ENCODE measurements around the gene NSUN4. TPM values are rescaled to one million over a fixed set of nuclear protein-coding genes. Genes with fewer than 3 reads are reported as not detected.
"Not testable (repeated sequence)": the region's sequence is repeated elsewhere in the genome, so short reads cannot be mapped to it uniquely, and the experiment has no call there.

Gene NSUN4
- total RNA-seq, 2 experiments from 2014 or later = 33.6 to 37.8 TPM

DNA sequence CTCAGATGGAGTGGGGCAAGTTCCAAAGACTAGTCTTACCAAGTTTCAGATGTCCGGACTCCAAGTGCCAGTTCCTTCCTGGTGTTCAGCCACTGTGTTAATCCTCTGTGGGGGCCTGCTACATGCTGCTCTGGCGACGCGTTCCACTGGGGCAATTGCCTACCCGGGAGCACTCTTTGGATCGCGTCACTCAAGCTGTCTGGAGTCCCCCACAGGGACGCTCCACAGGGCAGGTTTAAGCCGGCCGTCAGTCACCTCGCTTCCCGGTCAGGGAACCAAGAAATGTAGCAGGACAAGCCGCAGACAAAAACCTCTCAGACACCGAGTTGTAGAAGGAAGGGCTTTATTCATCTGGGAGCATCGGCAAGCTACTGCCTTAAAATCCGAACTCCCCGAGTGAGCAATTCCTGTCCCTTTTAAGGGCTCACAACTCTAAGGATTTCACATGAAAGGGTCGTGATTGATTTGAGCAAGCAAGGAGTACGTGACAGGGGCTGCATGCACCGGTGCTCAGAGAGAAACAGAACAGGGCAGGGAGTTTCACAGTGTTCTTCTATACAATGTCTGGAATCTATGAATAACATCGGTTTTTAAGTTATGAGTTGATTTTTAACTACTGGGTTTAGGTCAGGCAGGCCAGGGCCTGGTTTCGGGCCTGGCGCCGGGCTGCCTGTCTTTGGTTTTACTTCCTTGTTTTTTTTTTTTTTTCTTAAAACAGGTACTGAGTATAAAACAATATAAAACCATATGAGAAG, 8.6 kb upstream of the NSUN4 start:
- H3K27me3 Mint-ChIP-seq (ENCODE audit: low read depth); H3K36me3 Mint-ChIP-seq (ENCODE audit: low read depth); H3K4me3 Mint-ChIP-seq; H3K27ac Mint-ChIP-seq; DNase-seq; intact Hi-C loops (cut with micrococcal nuclease); H3K9me3 Mint-ChIP-seq; CTCF ChIA-PET; H3K4me1 Mint-ChIP-seq (ENCODE audit: low read depth): not testable (repeated sequence)

DNA sequence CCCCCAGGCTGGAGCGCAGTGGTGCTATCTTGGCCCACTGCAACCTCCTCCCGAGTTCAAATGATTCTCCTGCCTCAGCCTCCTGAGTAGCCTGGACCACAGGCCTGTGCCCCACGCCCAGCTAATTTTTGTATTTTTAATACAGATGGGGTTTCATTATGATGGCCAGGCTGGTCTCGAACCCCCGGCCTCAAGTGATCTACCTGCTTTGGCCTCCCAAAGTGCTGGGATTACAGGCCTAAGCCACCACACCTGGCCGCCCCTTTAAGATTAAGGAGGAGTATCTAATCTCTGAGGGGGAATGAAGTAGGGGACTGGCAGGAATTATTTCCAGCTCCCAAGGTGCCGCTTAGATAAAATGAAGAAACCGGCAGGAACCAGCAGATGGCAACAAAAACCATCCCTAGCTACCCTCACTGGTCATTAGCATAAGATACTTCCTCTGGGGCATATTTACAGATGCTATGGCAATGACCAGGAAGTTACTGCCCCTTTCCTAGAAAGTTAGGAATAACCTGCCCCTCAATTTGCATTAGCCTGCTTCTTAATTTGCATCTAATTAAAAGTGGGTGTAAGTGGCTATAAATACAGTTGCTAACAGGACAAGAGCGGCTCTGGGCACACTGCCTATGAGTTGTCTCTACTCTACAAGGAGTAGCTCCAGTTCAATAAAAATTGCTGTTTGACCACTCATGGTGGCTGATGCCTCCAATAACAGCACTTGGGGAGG, 7.1 kb upstream of the NSUN4 start:
- Mint-ChIP-seq H3K4me1 (ENCODE audit: low read depth) (no peaks in the 10 kb centered on the region), H3K9me3 (no peaks in the 10 kb centered on the region), H3K27ac (no peak overlapping the region), H3K4me3 (no peak overlapping the region), H3K27me3 (ENCODE audit: low read depth) (no peaks in the 10 kb centered on the region), H3K36me3 (ENCODE audit: low read depth) (no peaks in the 10 kb centered on the region)
- DNase-seq = no peak
- intact Hi-C loops (cut with micrococcal nuclease) = no loop called here
- CTCF ChIA-PET = interaction anchor here (0.6 to 3.2 kb wide), 5 partner anchors 12 to 65 kb away, joined by 3 to 9 read pairs (median 4); partner anchors contain the start of genes LRRC41 and UQCRH

DNA sequence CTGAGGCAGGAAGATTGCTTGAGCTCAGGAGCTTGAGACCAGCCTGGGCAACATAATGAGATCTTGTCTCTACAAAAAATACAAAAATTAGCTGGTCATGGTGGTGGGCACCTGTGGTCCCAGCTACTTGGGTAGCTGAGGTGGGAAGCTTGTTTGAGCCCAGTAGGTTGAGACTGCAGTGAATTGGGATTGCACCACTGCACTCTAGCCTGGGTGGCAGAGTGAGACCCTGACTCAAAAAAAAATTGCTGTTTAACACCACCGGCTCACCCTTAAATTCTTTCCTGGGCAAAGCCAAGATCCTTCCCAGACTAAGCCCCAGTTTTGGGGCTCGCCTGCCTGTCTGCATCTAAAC, 6.6 kb upstream of the NSUN4 start:
- no peak for DNase-seq
- H3K4me1 Mint-ChIP-seq (ENCODE audit: low read depth) = no peaks in the 10 kb centered on the region
- H3K27me3 Mint-ChIP-seq (ENCODE audit: low read depth) = no peaks in the 10 kb centered on the region
- CTCF ChIA-PET = interaction anchor here (0.6 to 3.2 kb wide), 4 partner anchors 12 to 30 kb away, joined by 3 to 9 read pairs (median 4); partner anchors contain the start of genes LRRC41 and UQCRH
- H3K4me3 Mint-ChIP-seq = no peak overlapping the region
- H3K27ac Mint-ChIP-seq = no peak overlapping the region
- H3K9me3 Mint-ChIP-seq = no peaks in the 10 kb centered on the region
- H3K36me3 Mint-ChIP-seq (ENCODE audit: low read depth) = no peaks in the 10 kb centered on the region
- intact Hi-C loops (cut with micrococcal nuclease) = no loop called here

DNA sequence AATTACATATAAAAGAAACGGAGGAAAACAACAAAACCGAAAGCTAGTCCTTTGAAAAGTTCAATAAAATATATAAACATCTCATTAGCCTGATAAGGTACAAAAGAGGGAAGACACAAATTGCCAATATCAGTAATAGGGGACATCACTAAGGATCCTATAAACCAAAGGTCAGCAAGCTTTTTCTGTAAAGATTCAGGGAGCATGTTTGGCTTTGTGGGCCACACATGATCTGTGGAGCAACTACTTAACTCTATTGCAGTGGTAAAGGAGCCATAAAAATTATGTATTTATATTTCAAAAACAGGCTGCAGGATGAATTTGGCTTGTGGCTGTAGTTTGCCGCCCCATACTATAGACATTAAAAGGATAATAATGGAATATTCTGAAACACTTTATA, 5.5 kb upstream of the NSUN4 start:
- H3K27ac Mint-ChIP-seq = no peak overlapping the region
- peaks cover 5% of the 10 kb centered on the region for H3K4me1 Mint-ChIP-seq (ENCODE audit: low read depth)
- H3K9me3 Mint-ChIP-seq = no peaks in the 10 kb centered on the region
- CTCF ChIA-PET = interaction anchor here (0.6 to 3.2 kb wide), 3 partner anchors 11 to 16 kb away, joined by 3 to 9 read pairs (median 7); no protein-coding TSS in a partner anchor
- no peaks in the 10 kb centered on the region for H3K36me3 Mint-ChIP-seq (ENCODE audit: low read depth)
- intact Hi-C loops (cut with micrococcal nuclease) = no loop called here
- DNase-seq = no peak
- no peaks in the 10 kb centered on the region for H3K27me3 Mint-ChIP-seq (ENCODE audit: low read depth)
- no peak overlapping the region for H3K4me3 Mint-ChIP-seq

DNA sequence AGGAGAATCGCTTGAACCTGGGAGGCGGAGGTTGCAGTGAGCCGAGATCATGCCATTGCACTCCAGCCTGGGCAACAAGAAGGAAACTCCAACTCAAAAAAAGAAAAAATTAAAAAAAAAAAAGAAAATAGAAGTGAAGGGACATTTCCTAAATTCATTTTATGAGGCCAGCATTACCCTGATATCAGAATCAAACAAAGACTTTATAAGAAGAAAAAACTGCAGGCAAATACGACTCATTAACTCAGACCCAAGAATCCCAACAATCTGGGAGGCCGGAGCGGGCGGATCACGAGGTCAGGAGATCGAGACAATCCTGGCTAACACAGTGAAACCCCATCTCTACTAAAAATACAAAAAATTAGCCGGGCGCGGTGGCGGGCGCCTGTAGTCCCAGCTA, 3.2 kb upstream of the NSUN4 start:
- H3K36me3 Mint-ChIP-seq (ENCODE audit: low read depth) = peaks cover 14% of the 10 kb centered on the region
- H3K9me3 Mint-ChIP-seq; H3K27ac Mint-ChIP-seq; H3K4me3 Mint-ChIP-seq; H3K27me3 Mint-ChIP-seq (ENCODE audit: low read depth); DNase-seq; intact Hi-C loops (cut with micrococcal nuclease): not testable (repeated sequence)
- CTCF ChIA-PET = interaction anchor here (0.7 kb wide), 2 partner anchors 23 to 27 kb away, joined by 3 read pairs; no protein-coding TSS in a partner anchor
- peaks cover 23% of the 10 kb centered on the region for H3K4me1 Mint-ChIP-seq (ENCODE audit: low read depth)

DNA sequence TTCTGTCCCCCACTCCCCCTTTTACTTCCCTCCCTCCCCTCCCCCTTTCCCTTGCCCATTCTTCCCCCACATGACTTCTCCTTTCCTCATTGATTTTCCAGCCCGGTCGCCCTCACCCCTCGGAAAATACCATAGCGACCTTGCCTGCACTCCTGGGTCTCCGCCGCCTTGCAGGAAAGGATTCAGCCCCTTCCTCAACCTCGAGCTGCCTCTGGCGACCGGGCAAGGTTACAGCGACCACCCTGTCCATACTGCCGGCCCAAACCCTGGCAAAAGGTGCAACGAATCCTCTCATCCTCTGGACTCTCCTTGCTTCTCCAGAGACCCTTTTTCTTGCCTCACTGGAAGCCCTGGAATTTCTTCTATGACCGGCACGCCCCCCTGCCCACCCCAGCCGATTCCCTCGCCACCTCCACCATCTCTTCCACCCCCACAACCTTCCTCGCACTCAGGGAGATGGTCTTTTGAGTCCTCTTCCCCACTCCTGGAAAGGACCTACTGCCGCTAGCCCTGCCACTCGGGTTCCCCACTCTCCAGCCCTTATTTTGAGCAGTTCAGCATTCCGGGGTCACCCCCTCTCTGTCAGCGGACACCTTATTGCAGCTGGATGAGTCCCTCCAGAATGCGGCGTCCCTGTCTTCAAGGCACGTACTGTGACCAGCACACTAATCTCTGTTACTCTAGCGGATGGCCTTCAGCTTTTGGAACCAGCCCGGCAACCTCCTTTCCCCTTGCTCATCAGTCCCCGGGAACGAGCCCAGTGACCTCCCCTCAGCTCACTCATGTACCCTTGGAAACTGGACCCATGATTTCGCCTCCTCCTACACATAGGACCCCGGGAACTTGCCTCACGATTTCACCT, 846 bp downstream of the NSUN4 start:
- H3K4me1 Mint-ChIP-seq (ENCODE audit: low read depth) = peaks cover 51% of the 10 kb centered on the region
- no peaks in the 10 kb centered on the region for H3K27me3 Mint-ChIP-seq (ENCODE audit: low read depth)
- H3K9me3 Mint-ChIP-seq = no peaks in the 10 kb centered on the region
- no peak for DNase-seq
- CTCF ChIA-PET = interaction anchor here (0.6 to 2.1 kb wide), 6 partner anchors 9 to 97 kb away, joined by 3 to 7 read pairs (median 3); partner anchors contain the start of genes LRRC41 and UQCRH
- H3K36me3 Mint-ChIP-seq (ENCODE audit: low read depth) = peaks cover 38% of the 10 kb centered on the region
- H3K4me3 Mint-ChIP-seq = peak overlapping the region; percentile 99
- intact Hi-C loops (cut with micrococcal nuclease) = loop anchor here (5.0 to 10.0 kb wide), 2 partner anchors 307 to 971 kb away; partner anchors contain the start of gene STIL
- peak overlapping the region; percentile 100 for H3K27ac Mint-ChIP-seq

DNA sequence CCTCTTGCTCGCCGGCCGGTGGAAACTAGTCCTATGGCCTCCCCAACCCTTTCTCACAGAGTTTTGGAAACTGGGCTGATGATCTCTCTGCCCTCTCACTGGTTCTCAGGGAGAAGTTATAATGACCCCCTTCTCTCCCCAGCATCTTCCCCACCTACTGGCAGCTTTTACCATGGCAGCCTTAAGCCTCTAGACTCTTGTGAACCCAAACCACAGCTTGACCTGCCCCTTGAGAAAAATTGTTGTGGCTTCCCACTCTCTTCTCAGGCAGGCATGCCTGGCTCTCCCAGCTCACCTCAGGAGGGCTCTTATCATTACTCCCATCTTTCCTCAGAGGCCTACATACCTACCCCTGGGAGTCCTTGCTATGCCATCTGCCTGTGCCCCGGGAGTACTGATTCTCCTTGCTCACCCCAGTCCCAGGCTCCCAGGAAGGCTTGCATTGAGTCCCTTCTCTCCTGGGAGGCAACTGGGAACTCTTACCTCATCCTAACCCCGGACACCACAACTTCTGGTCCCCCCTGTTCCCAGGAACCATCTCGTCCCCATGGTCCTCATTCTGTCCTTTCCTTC, 1.6 kb downstream of the NSUN4 start:
- Mint-ChIP-seq H3K36me3 (ENCODE audit: low read depth) (peaks cover 45% of the 10 kb centered on the region), H3K27me3 (ENCODE audit: low read depth) (no peaks in the 10 kb centered on the region), H3K27ac (peak overlapping the region; percentile 100), H3K4me1 (ENCODE audit: low read depth) (peaks cover 55% of the 10 kb centered on the region), H3K4me3 (peak overlapping the region; percentile 99), H3K9me3 (no peaks in the 10 kb centered on the region)
- CTCF ChIA-PET = interaction anchor here (0.5 to 0.8 kb wide), 2 partner anchors 39 to 307 kb away, joined by 3 to 4 read pairs; partner anchors contain the start of genes LRRC41 and UQCRH
- DNase-seq = no peak
- intact Hi-C loops (cut with micrococcal nuclease) = loop anchor here (5.0 to 10.0 kb wide), 2 partner anchors 307 to 970 kb away; partner anchors contain the start of gene STIL

DNA sequence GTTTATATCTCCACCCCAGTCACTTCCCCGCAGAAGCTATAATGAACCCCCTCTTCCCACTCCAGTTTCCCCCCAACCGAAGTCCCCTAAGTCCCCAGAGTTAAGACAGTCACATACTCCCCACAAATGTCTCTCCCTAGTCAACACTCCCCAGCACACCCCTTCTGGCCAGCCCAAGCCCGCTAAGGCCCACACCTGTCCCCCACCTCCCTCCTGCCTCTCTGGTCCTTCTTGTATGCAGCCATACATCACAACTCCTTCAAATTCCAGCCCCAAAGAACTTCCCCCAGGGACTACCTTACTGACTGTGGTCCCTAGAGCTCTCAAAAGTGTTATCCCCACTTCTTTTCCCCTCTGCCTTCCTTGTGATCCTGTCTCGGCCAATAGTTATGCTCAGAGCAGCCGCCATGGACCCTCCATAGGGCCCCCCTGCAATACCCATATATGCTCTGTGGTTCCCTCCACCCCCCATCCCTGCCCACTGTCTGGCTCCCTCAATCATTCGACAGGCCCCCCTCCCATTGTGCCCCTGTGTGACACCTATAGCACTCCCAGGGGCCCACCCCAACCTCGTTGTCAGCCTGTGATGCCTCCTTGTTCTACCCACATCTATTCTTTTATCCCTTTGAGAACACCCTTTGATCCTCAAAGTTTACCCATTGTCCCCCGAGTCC, 2.2 kb downstream of the NSUN4 start:
- Mint-ChIP-seq H3K4me3 (peak overlapping the region; percentile 99), H3K27me3 (ENCODE audit: low read depth) (no peaks in the 10 kb centered on the region), H3K4me1 (ENCODE audit: low read depth) (peaks cover 59% of the 10 kb centered on the region), H3K27ac (peak overlapping the region; percentile 100), H3K36me3 (ENCODE audit: low read depth) (peaks cover 51% of the 10 kb centered on the region), H3K9me3 (no peaks in the 10 kb centered on the region)
- CTCF ChIA-PET = interaction anchor here (0.5 kb wide), 1 partner anchor 306 kb away, joined by 4 read pairs; no protein-coding TSS in a partner anchor
- intact Hi-C loops (cut with micrococcal nuclease) = loop anchor here (5.0 to 10.0 kb wide), 2 partner anchors 308 to 969 kb away; partner anchors contain the start of gene STIL
- no peak for DNase-seq

DNA sequence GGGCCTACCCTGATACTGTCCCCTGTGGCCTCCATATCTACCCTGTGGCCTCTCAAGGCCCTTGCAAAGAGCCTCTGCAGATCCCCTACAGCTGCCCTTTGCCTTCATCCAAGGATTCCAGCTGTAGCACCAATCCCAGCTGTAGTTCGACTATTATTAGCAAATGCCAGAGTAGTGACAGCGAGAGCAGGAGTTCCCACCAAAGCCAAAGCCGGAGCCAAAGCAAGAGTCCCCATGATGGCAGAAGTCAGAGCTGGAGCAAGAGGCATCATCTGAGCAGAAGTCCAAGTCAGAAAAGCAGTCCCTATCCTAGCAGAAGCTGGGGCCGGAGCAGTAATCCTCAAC, 2.7 kb downstream of the NSUN4 start:
- Mint-ChIP-seq H3K27ac (peak overlapping the region; percentile 9), H3K4me3 (peak overlapping the region; percentile 10), H3K9me3 (no peaks in the 10 kb centered on the region), H3K36me3 (ENCODE audit: low read depth) (peaks cover 56% of the 10 kb centered on the region), H3K4me1 (ENCODE audit: low read depth) (peaks cover 64% of the 10 kb centered on the region), H3K27me3 (ENCODE audit: low read depth) (no peaks in the 10 kb centered on the region)
- no peak for DNase-seq
- CTCF ChIA-PET = interaction anchor here (0.6 kb wide), 1 partner anchor 539 kb away, joined by 5 read pairs; no protein-coding TSS in a partner anchor
- intact Hi-C loops (cut with micrococcal nuclease) = loop anchor here (5.0 to 10.0 kb wide), 2 partner anchors 309 to 969 kb away; partner anchors contain the start of gene STIL

DNA sequence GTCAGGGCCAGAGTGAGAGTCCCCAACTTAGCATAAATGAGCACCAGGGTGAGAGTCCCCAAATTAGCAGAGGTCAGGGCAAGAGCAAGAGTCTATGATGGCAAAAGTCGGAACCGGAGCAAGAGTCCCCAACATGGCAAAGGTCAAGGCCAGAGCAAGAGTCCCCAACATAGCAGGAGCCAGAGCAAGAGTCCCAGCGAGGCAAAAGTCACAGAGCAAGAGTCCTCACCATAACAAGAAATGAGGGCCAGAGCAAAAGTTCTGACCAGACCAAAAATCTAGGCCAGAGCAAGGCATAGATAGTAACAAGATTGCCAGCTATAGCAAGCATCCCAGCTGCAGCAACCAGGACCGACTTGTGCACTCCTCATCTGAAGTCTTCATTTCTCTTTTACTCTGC, 3.1 kb downstream of the NSUN4 start:
- Mint-ChIP-seq H3K4me3 (no peak overlapping the region), H3K4me1 (ENCODE audit: low read depth) (peaks cover 64% of the 10 kb centered on the region), H3K27me3 (ENCODE audit: low read depth) (no peaks in the 10 kb centered on the region), H3K36me3 (ENCODE audit: low read depth) (peaks cover 57% of the 10 kb centered on the region), H3K27ac (peak overlapping the region; percentile 9), H3K9me3 (no peaks in the 10 kb centered on the region)
- no peak for DNase-seq
- CTCF ChIA-PET = interaction anchor here (0.6 to 1.3 kb wide), 2 partner anchors 45 to 539 kb away, joined by 3 to 5 read pairs; no protein-coding TSS in a partner anchor
- intact Hi-C loops (cut with micrococcal nuclease) = loop anchor here (5.0 to 10.0 kb wide), 2 partner anchors 309 to 969 kb away; partner anchors contain the start of gene STIL

DNA sequence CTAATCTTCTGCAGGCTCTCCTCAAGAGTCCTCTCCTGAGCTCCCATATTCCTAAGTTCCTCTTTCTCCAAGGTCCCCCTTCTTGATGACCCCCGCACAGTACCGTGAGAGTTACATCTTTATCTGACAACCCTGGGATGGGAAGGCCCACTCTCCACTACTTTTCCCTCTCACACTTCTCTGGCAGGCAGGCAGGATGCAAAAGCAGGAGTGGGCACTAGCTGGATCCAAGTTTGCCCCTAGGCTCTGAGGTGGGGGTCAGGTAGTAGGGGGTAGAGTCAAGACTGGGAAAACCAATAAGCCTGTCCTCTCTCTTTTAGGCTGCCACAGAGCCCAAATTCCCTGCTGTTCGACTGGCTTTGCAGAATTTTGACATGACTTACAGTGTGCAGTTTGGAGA, 3.9 kb downstream of the NSUN4 start:
- Mint-ChIP-seq H3K4me3 (no peak overlapping the region), H3K9me3 (no peaks in the 10 kb centered on the region), H3K27me3 (ENCODE audit: low read depth) (no peaks in the 10 kb centered on the region), H3K27ac (peak overlapping the region; percentile 5), H3K4me1 (ENCODE audit: low read depth) (peaks cover 62% of the 10 kb centered on the region), H3K36me3 (ENCODE audit: low read depth) (peaks cover 59% of the 10 kb centered on the region)
- CTCF ChIA-PET = interaction anchor here (1.3 kb wide), 1 partner anchor 46 kb away, joined by 3 read pairs; no protein-coding TSS in a partner anchor
- intact Hi-C loops (cut with micrococcal nuclease) = loop anchor here (5.0 to 10.0 kb wide), 2 partner anchors 310 to 968 kb away; partner anchors contain the start of gene STIL
- no peak for DNase-seq
